ENCODE data around the gene CLDND1. TPM values are rescaled to one million over a fixed set of nuclear protein-coding genes. Genes with fewer than 3 reads are reported as not detected.

CLDND1 gene
- total and polyA plus RNA-seq, 2 of the 4 experiments (the other 2 are of a cell fraction) = 75.8 to 78.3 TPM

GRCh38 chr3:98545940-98546339 is 23.2 kb upstream of the CLDND1 start:
- in situ Hi-C loops (cut with MboI; ENCODE audit: low sequenced_read_pairs) (no loop called here), dilution Hi-C loops (cut with HindIII; ENCODE audit: low sequenced_read_pairs, unreplicated experiment) (no loop called here), intact Hi-C loops (cut with micrococcal nuclease) (loop anchor here (5.0 kb wide), 1 partner anchor 109 kb away; no protein-coding TSS in a partner anchor)
- no peak overlapping the region for H3K27ac ChIP-seq (ENCODE audit: insufficient read depth, low read length)
- H4K5ac ChIP-seq (ENCODE audit: low read depth, low read length) = no peak overlapping the region
- no peak overlapping the region for H2AK5ac ChIP-seq (ENCODE audit: low read depth, low read length)
- H3K4ac ChIP-seq (ENCODE audit: low read depth, low read length) = no peak overlapping the region
- no peaks in the 10 kb centered on the region for H3K36me3 ChIP-seq (ENCODE audit: control insufficient read depth, insufficient read depth, low read length)
- H3K9me3 ChIP-seq (ENCODE audit: control insufficient read depth, insufficient read depth, low read length) = no peaks in the 10 kb centered on the region
- no peak overlapping the region for H3K14ac ChIP-seq (replicated peaks; ENCODE audit: low read depth, low read length)
- H4K8ac ChIP-seq (ENCODE audit: low read depth in 2 of 2, low read length in 2 of 2) = no peak overlapping the region
- ChIA-PET CTCF (no interaction called here), POLR2A (ENCODE audit: unreplicated experiment) (no interaction called here)
- H2BK5ac ChIP-seq (ENCODE audit: low read depth, low read length, poor library complexity, severe bottlenecking) = no peak overlapping the region
- H3K9me1 ChIP-seq (ENCODE audit: insufficient read depth, low read length) = no peaks in the 10 kb centered on the region
- DNase-seq (no peak), ATAC-seq (ENCODE audit: low read depth) (no peak)
- no peaks in the 10 kb centered on the region for H3K4me1 ChIP-seq (ENCODE audit: control insufficient read depth, insufficient read depth, low read length)
- no peaks in the 10 kb centered on the region for H3K79me1 ChIP-seq (ENCODE audit: low read depth in 1 of 2, low read length in 2 of 2)
- no peak overlapping the region for H2BK15ac ChIP-seq (ENCODE audit: low read depth, low read length)
- H2BK120ac ChIP-seq (ENCODE audit: low read depth, low read length) = no peak overlapping the region
- no peak overlapping the region for H2BK20ac ChIP-seq (ENCODE audit: low read depth, low read length)
- BruUV-seq (replicated peaks) = no TSS peak
- TF ChIP-seq CHD1 (IDR thresholded peaks at IDR 0.05; ENCODE audit: low read depth, low read length) = no peak
- no peak for TF ChIP-seq FOS (IDR thresholded peaks at IDR 0.05; ENCODE audit: low read depth, low read length)
- TF ChIP-seq USF2 (IDR thresholded peaks at IDR 0.05; ENCODE audit: low read depth, low read length) = no peak
- TF ChIP-seq CEBPB (IDR thresholded peaks at IDR 0.05; ENCODE audit: low read depth, low read length) = no peak
- H3K56ac ChIP-seq (ENCODE audit: extremely low read depth, insufficient read depth, low read length) = no peak overlapping the region
- H3K4me3 ChIP-seq (ENCODE audit: insufficient read depth, low read depth, low read length) = no peak overlapping the region
- no peaks in the 10 kb centered on the region for H4K20me1 ChIP-seq (ENCODE audit: insufficient read depth, low read length)
- H3K4me2 ChIP-seq (ENCODE audit: low read depth, low read length) = no peak overlapping the region
- no CpG with 5 or more reads among the region's 5 CpGs for WGBS, 2 experiments (ENCODE audit: extremely low coverage in 2 of 2, insufficient read length in 1 of 2)
- no peak overlapping the region for H2AFZ ChIP-seq (replicated peaks; ENCODE audit: low read length, poor library complexity)
- no peak overlapping the region for H2AK9ac ChIP-seq (replicated peaks; ENCODE audit: low read depth, low read length, poor library complexity)
- peaks cover 12% of the 10 kb centered on the region for H3K27me3 ChIP-seq (ENCODE audit: control insufficient read depth, insufficient read depth, low read length)
- no peak overlapping the region for H3K18ac ChIP-seq (ENCODE audit: low read depth, low read length)
- no peak overlapping the region for H4K91ac ChIP-seq (ENCODE audit: insufficient read depth, low read depth, low read length)
- no peak overlapping the region for H3K23ac ChIP-seq (ENCODE audit: low read depth, low read length)
- H3K9ac ChIP-seq (ENCODE audit: low read depth, low read length) = no peak overlapping the region

Data from IMR-90 (cell line).